Endothelial cell of umbilical vein (primary cell): ENCODE data around the gene DAPK2. TPM values are rescaled to one million over a fixed set of nuclear protein-coding genes. Genes with fewer than 3 reads are reported as not detected.

Experiments
- BruUV-seq: library from RNA; stranded (reverse); fragments of 400-500 nt; replicated peaks from 2 replicates; lab custom pipeline; 2021; lab: Mats Ljungman, UMichigan
- CTCF ChIA-PET: fragments of 300-600, 350-600 bp; sonication (Branson Sonifier 250); formaldehyde crosslinking; loops from one replicate; lab custom pipeline; 2021; ENCODE audit warnings: antibody characterized with exemption, inconsistent platforms; lab: Charles Lee
- POLR2A ChIA-PET: fragments of 300-600, 350-600 bp; sonication (Branson Sonifier 250); formaldehyde crosslinking; loops from one replicate; lab custom pipeline; 2021; ENCODE audit warnings: antibody characterized with exemption, inconsistent platforms; lab: Charles Lee
- DNase-seq: peaks from one replicate; pipeline ENCODE4 v3.0.0-alpha.2; 2011; ENCODE audit warnings: low read depth, low spot score
- FAIRE-seq: peaks from 2 replicates; lab custom pipeline; 2011; peaks lifted over from hg19 to GRCh38; lab: Jason Lieb, UNC
- H2AFZ ChIP-seq: 2 replicates; pipeline ENCODE4 v1.6.0; 2012; ENCODE audit warnings: low read depth, low read length, control low read depth, inconsistent platforms
- H3K27ac ChIP-seq: 2 replicates; pipeline ENCODE4 v1.5.1; 2011; ENCODE audit warnings: low read depth, mild to moderate bottlenecking, control low read depth, low read length, moderate library complexity; ENCODE audit not compliant: insufficient read depth
- H3K27me3 ChIP-seq, 2 experiments: 2 replicates each; pipeline versions ENCODE4 v1.6.0 to v1.6.1; 2011; ENCODE audit warnings: low read length in 2 of 2, mixed read lengths in 1 of 2; ENCODE audit not compliant: control insufficient read depth in 2 of 2, insufficient read depth in 2 of 2
- H3K36me3 ChIP-seq, 2 experiments: 2 replicates in 1 of 2; 3 replicates in 1 of 2; pipeline ENCODE4 v1.5.1; 2011; ENCODE audit warnings: low read length in 2 of 2, mild to moderate bottlenecking in 1 of 2, moderate library complexity in 1 of 2; ENCODE audit not compliant: control insufficient read depth in 2 of 2, insufficient read depth in 2 of 2; ENCODE audit errors: extremely low read depth in 1 of 2
- H3K4me1 ChIP-seq: 3 replicates; pipeline ENCODE4 v1.5.1; 2011; ENCODE audit warnings: mild to moderate bottlenecking, low read length; ENCODE audit not compliant: control insufficient read depth, insufficient read depth; ENCODE audit errors: extremely low read depth
- H3K4me2 ChIP-seq: 2 replicates; pipeline ENCODE4 v1.6.1; 2011; ENCODE audit warnings: low read length, control low read depth, mixed read lengths; ENCODE audit not compliant: insufficient read depth
- H3K4me3 ChIP-seq, 3 experiments: fragments of 200-600 bp in 1 of 3; sonication (generic), shearing (Covaris generic) in 1 of 3; replicated peaks in 1 of 3; 2 replicates each; pipeline ENCODE4 v1.5.1; 2011 to 2016; ENCODE audit warnings: control low read depth in 3 of 3, low read length in 3 of 3, mild to moderate bottlenecking in 2 of 3, inconsistent platforms in 1 of 3, low read depth in 1 of 3, moderate library complexity in 1 of 3; ENCODE audit not compliant: insufficient read depth in 1 of 3
- H3K79me2 ChIP-seq: 2 replicates; pipeline ENCODE4 v1.6.0; 2012; ENCODE audit warnings: low read length, inconsistent platforms; ENCODE audit not compliant: control insufficient read depth, insufficient read depth
- H3K9ac ChIP-seq: replicated peaks from 2 replicates; pipeline ENCODE3; 2011; ENCODE audit warnings: low read length, control low read depth; ENCODE audit not compliant: insufficient read depth; ENCODE audit errors: extremely low read depth
- H3K9me1 ChIP-seq: replicated peaks from 3 replicates; pipeline ENCODE4 v1.6.0; 2011; ENCODE audit warnings: mild to moderate bottlenecking, low read length; ENCODE audit not compliant: control insufficient read depth, insufficient read depth; ENCODE audit errors: extremely low read depth
- H3K9me3 ChIP-seq: replicated peaks from 2 replicates; pipeline ENCODE4 v1.5.1; 2012; ENCODE audit warnings: low read length, inconsistent platforms; ENCODE audit not compliant: control insufficient read depth, insufficient read depth
- H4K20me1 ChIP-seq: replicated peaks from 2 replicates; pipeline ENCODE3; 2011; ENCODE audit warnings: mild to moderate bottlenecking, low read length; ENCODE audit not compliant: control insufficient read depth, insufficient read depth; ENCODE audit errors: extremely low read depth
- EZH2 ChIP-seq: IDR thresholded peaks from 2 replicates; pipeline ENCODE4 v1.6.1; 2012; ENCODE audit warnings: borderline replicate concordance, low read depth, mild to moderate bottlenecking, moderate library complexity, low read length, inconsistent platforms; ENCODE audit not compliant: severe bottlenecking
- FOS ChIP-seq: IDR thresholded peaks from 2 replicates; pipeline ENCODE4 v1.6.1; 2011; ENCODE audit warnings: mild to moderate bottlenecking, low read length, moderate library complexity, borderline replicate concordance; ENCODE audit not compliant: insufficient read depth
- GATA2 ChIP-seq: IDR thresholded peaks from 2 replicates; pipeline ENCODE4 v1.7.0; 2011; ENCODE audit warnings: low read depth, mild to moderate bottlenecking, moderate library complexity, mixed read lengths, low read length; ENCODE audit not compliant: insufficient read length, insufficient read depth
- JUN ChIP-seq: IDR thresholded peaks from 2 replicates; pipeline ENCODE4 v1.6.1; 2011; ENCODE audit warnings: borderline replicate concordance, low read depth; ENCODE audit not compliant: insufficient read length, insufficient read depth
- MYC ChIP-seq: IDR thresholded peaks from one replicate; pipeline ENCODE4 v1.6.1; 2011; ENCODE audit warnings: mild to moderate bottlenecking, low read depth, low read length
- POLR2A ChIP-seq: IDR thresholded peaks from 2 replicates; pipeline ENCODE4 v1.6.1; 2012; ENCODE audit warnings: low read depth, mild to moderate bottlenecking, control low read depth, low read length
- POLR2AphosphoS5 ChIP-seq: IDR thresholded peaks from 2 replicates; pipeline ENCODE4 v1.6.1; 2012; ENCODE audit warnings: low read depth, mild to moderate bottlenecking, control low read depth, low read length, moderate library complexity; ENCODE audit not compliant: insufficient read depth
- dilution Hi-C: fragments of 300-500 bp; cut with MboI; formaldehyde crosslinking; loops from one replicate; pipeline ENCODE4 v1.15.0; 2019; ENCODE audit warnings: low sequenced_read_pairs; ENCODE audit not compliant: extremely low pct_ligation_motif_present
- intact Hi-C: fragments of 100-400 bp; cut with micrococcal nuclease; formaldehyde crosslinking; loops from one replicate; pipeline ENCODE4 v1.10.0; 2022
- polyA plus RNA-seq, 4 experiments: library from polyadenylated mRNA; depleted of rRNA in 3 of 4; stranded (reverse) in 3 of 4; unstranded in 1 of 4; fragments of >200 nt; gene quantifications; 2 replicates each; pipeline versions ENCODE4 v1.2.1 to v1.2.3, GENCODE V29; 2011 to 2012; ENCODE audit warnings: missing spikeins in 1 of 4
- total RNA-seq: library from RNA; stranded (reverse); gene quantifications from 2 replicates; pipeline ENCODE4 v1.2.3, GENCODE V29; 2021
- TF ChIP-seq, protein P1 (sequence below): IDR thresholded peaks from 2 replicates; pipeline ENCODE4 v1.6.1; 2011; ENCODE audit not compliant: insufficient read depth, insufficient read length
- TF ChIP-seq, protein P2 (sequence below), 2 donors: IDR thresholded peaks; 1 replicate in 1 of 2; 2 replicates in 1 of 2; pipeline ENCODE4 v1.5.1; 2011; ENCODE audit warnings: low read length in 2 of 2, mild to moderate bottlenecking in 2 of 2, moderate library complexity in 2 of 2, control low read depth in 1 of 2, inconsistent platforms in 1 of 2, low read depth in 1 of 2; ENCODE audit not compliant: insufficient read depth in 1 of 2; ENCODE audit errors: extremely low read depth in 1 of 2

DAPK2 gene
- total and polyA plus RNA-seq, 2 donors (not counting 3 experiments of a cell fraction or from before 2014, with no cell fraction given) = 2.8 to 6.7 TPM

DNA sequence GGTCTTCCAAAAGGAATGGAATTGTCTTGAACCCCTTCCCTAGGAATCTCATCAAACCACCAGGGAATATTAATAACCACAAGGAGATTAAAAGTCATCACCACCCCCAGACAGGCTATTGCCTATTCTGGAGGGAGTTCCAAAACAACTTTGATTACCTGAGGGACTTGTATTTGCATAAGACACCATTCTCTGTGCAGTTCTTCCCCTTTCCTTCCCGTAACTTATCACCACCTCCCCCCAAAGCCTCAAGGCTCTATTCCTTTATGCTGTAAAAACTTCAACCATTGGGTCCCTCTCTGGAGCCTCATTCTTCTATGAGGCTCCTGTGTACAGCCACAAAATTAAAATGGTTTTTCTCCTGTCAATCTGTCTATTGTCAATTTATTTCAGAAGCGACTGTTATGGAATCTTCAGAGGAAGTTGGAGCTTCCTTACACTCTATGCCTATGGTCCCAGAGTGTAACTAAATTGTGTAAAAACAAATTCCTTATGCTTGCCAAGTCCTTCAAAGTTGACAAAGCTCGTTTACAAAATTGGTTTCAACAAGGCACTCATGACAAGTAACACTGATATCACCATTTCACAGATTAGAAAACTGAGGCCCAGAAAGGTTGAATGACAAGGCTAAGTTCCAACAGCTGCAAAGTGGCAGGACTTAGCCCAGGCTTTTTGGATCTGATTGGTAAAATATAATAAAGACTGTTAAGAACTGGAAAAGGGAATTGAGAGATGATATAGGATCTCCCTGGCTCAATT lies 144.2 kb downstream of the DAPK2 start:
- Histone ChIP-seq H3K9me1 (no peaks in the 10 kb centered on the region), H3K27me3 (no peaks in the 10 kb centered on the region), H3K4me2 (no peak overlapping the region), H3K9ac (no peak overlapping the region), H4K20me1 (no peaks in the 10 kb centered on the region), H3K27ac (no peak overlapping the region), H2AFZ (no peak overlapping the region), H3K79me2 (no peaks in the 10 kb centered on the region), H3K36me3 (no peaks in the 10 kb centered on the region), H3K4me1 (peaks cover 15% of the 10 kb centered on the region), H3K4me3 (no peak overlapping the region), H3K9me3 (no peaks in the 10 kb centered on the region)
- no TSS peak for BruUV-seq
- CTCF ChIA-PET = interaction anchor here (1.5 kb wide), 1 partner anchor 10 kb away, joined by 4 read pairs; no protein-coding TSS in a partner anchor
- POLR2A ChIA-PET = no interaction called here
- intact Hi-C loops = no loop called here
- no peak for FAIRE-seq
- DNase-seq = no peak
- TF ChIP-seq, protein P1, sequence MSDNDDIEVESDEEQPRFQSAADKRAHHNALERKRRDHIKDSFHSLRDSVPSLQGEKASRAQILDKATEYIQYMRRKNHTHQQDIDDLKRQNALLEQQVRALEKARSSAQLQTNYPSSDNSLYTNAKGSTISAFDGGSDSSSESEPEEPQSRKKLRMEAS = no peak
- TF ChIP-seq MYC (no peak), GATA2 (no peak), FOS (no peak), POLR2A (no peak), POLR2AphosphoS5 (no peak), EZH2 (no peak), JUN (no peak)
- TF ChIP-seq, protein P2, sequence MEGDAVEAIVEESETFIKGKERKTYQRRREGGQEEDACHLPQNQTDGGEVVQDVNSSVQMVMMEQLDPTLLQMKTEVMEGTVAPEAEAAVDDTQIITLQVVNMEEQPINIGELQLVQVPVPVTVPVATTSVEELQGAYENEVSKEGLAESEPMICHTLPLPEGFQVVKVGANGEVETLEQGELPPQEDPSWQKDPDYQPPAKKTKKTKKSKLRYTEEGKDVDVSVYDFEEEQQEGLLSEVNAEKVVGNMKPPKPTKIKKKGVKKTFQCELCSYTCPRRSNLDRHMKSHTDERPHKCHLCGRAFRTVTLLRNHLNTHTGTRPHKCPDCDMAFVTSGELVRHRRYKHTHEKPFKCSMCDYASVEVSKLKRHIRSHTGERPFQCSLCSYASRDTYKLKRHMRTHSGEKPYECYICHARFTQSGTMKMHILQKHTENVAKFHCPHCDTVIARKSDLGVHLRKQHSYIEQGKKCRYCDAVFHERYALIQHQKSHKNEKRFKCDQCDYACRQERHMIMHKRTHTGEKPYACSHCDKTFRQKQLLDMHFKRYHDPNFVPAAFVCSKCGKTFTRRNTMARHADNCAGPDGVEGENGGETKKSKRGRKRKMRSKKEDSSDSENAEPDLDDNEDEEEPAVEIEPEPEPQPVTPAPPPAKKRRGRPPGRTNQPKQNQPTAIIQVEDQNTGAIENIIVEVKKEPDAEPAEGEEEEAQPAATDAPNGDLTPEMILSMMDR (IDR thresholded peaks at IDR 0.05; ENCODE audit: extremely low read depth in 1 of 2, insufficient read depth in 1 of 2, low read depth in 1 of 2, low read length in 2 of 2) = no peak
- dilution Hi-C loops = no loop called here
